Epithelial cell of proximal tubule (primary cell): ENCODE measurements around the gene BSPRY. TPM values are rescaled to one million over a fixed set of nuclear protein-coding genes. Genes with fewer than 3 reads are reported as not detected.
"Not testable (repeated sequence)": the region's sequence is repeated elsewhere in the genome, so short reads cannot be mapped to it uniquely, and the experiment has no call there.

Source experiments
- DNase-seq: peaks from one replicate; pipeline ENCODE4 v3.0.0-alpha.2; 2011; ENCODE audit warnings: low read depth
- H3K4me3 ChIP-seq: 2 replicates; pipeline ENCODE4 v1.5.1; 2011; ENCODE audit warnings: low read depth, mild to moderate bottlenecking, low read length
- total RNA-seq: library from RNA; depleted of rRNA; stranded (reverse); fragments of >200 nt; gene quantifications from 2 replicates; pipeline ENCODE4 v1.2.3, GENCODE V29; 2015
- TF ChIP-seq, protein P1 (sequence below): conservative IDR thresholded peaks from 2 replicates; pipeline ENCODE4 v1.5.1; 2012; ENCODE audit warnings: low read depth, mild to moderate bottlenecking, low read length

Gene BSPRY
- total RNA-seq, 1 donor from 2014 or later = 15.2 TPM

DNA sequence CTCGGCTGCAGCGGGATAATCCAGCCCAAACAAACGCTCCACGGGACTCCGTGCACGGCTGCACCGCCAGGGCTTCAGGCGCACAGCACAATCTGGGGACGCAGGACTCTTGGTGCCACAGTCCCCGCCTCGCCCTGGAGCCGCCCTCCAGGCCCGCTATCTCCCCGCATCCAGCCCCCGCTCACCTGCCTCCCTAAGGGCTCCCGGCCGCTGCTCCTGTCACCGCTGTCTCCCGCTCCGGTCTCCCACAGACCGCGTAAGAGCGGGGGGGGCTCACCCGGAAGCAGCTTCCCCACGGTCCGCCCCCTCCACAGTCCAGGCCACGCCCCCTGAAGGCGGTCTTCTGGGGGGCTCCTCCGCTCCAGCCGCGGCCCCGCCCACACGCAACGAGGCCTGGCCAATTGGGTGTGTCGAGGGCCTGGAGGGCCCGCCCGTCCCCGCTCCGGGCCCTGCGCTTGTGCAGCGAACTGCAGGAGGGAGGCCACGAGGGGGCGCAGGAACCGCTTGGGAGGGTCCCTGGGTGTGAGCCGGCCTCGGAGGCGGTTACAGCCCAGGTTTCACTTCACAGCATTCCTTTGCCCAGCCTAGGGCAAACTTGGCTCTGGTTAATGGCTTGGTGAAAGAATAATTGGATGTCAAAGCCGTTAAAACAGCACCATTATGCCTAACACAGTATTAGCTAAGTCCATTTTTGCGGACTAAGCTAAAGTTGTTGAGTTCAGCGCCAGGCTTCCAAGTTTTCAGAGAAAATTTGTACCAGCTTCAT, 51.9 kb downstream of the BSPRY start, which contains the start of gene ALAD:
Gene ALAD, minus strand, starts transcription at position 258 of the 766 bp plus-strand sequence. CDS start 7,725 bp downstream, outside the sequence.
- H3K4me3 ChIP-seq = peak within 1 kb of the TSS; percentile 97
- peak; percentile 61 for DNase-seq
- TF ChIP-seq, protein P1, sequence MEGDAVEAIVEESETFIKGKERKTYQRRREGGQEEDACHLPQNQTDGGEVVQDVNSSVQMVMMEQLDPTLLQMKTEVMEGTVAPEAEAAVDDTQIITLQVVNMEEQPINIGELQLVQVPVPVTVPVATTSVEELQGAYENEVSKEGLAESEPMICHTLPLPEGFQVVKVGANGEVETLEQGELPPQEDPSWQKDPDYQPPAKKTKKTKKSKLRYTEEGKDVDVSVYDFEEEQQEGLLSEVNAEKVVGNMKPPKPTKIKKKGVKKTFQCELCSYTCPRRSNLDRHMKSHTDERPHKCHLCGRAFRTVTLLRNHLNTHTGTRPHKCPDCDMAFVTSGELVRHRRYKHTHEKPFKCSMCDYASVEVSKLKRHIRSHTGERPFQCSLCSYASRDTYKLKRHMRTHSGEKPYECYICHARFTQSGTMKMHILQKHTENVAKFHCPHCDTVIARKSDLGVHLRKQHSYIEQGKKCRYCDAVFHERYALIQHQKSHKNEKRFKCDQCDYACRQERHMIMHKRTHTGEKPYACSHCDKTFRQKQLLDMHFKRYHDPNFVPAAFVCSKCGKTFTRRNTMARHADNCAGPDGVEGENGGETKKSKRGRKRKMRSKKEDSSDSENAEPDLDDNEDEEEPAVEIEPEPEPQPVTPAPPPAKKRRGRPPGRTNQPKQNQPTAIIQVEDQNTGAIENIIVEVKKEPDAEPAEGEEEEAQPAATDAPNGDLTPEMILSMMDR = peak; percentile 90

DNA sequence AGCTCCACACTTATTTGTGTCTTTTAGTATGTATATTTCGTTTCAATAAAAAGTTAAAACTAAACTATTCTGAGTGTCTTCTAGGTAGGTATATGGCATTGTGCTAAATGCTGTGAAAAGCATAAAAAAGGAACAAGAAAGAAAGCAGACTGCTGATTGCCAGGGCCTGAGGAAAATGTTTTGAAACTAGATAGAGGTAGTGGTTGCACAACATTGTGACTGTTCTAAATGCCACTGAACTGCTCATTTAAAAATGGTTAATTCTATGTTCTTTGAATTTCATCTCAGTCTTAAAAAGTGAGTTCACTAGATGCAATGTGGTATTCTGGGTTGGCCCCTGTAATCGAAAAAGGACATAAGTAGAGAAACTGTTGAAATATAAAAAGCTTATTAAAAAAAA, 54.3 kb downstream of the BSPRY start:
- TF ChIP-seq, protein P1 = no peak
- DNase-seq = no peak
- H3K4me3 ChIP-seq = no peak overlapping the region

DNA sequence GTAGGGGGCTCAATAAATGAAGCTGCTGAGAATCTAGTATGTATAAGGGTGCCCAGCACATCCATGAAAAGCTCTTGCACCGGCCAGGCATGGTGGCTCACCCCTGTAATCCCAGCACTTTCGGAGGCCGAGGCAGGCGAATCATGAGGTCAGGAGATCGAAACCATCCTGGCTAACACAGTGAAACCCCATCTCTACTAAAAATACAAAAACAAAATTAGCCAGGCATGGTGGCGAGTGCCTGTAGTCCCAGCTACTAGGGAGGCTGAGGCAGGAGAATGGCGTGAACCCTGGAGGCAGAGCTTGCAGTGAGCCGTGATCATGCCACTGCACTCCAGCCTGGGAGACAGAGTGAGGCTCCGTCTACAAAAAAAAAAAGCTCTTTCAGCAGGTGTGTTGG, 57.0 kb downstream of the BSPRY start:
- H3K4me3 ChIP-seq, DNase-seq: not testable (repeated sequence)

DNA sequence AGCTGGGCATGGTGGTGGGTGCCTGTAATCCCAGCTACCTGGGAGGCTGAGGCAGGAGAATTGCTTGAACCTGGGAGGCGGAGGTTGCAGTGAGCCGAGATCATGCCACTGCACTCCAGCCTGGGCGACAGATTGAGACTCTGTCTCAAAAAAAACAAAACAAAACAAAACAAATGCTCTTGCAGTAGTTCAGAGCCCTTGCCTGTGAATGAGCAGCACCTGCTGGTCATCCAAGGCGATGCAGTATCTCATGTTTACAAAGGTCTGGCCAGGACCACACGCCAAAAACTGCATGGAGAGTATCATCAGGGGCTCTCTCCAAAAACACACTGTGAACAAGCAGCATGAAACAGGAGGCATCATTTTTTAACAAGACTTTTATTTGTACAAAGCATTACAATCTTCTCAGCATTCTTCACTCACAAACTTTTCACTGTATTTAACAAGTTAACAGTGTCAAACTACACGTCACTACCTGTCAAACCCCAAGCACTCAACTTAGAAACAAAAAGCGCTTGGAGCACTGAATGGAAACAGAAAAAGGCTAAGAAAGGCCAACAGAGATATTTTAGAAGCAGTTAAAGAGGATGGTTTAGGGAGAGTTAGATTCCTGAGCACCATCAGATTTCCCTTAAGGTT, 57.7 kb downstream of the BSPRY start:
- not testable (repeated sequence) for H3K4me3 ChIP-seq
- TF ChIP-seq, protein P1 = peak; percentile 83
- peak; percentile 12 for DNase-seq

DNA sequence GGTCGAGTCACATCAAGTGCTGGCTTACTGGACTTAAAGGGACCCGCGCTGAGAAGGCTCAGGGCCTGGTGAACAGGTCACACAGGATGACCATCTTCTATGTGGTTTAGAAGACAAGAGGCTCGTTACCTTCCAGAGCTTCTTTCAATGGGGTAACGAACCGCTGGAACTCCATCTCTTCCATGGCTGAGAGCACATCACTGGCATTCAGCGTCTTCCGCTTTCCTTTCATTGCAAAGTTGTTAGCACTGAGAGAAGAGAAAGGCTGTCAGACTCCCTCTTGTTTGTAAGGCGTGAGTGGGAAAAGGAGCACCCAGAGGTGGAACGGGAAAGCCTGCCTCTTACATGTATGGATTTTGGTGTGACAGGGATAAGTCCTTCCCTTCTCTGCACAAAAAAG, 60.1 kb downstream of the BSPRY start:
- TF ChIP-seq, protein P1 = no peak
- H3K4me3 ChIP-seq = peak overlapping the region; percentile 84
- DNase-seq = no peak

DNA sequence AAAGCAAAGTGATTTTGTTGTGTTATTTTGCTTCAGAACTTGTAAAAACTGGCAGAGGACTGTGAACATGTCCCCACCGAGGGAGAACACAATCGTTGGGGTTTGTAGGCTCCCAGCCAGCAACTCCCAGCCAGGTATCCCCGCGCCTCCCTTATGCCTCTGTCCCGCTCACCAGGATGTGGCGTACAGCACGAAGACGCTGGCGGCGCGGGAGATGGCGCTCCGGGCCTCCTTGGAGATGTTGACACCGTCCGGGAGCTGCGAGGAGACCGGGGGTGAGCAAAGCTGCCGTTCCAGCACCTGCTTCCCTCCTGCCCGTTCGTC, 60.5 kb downstream of the BSPRY start:
- peak overlapping the region; percentile 84 for H3K4me3 ChIP-seq
- TF ChIP-seq, protein P1 = no peak
- no peak for DNase-seq

DNA sequence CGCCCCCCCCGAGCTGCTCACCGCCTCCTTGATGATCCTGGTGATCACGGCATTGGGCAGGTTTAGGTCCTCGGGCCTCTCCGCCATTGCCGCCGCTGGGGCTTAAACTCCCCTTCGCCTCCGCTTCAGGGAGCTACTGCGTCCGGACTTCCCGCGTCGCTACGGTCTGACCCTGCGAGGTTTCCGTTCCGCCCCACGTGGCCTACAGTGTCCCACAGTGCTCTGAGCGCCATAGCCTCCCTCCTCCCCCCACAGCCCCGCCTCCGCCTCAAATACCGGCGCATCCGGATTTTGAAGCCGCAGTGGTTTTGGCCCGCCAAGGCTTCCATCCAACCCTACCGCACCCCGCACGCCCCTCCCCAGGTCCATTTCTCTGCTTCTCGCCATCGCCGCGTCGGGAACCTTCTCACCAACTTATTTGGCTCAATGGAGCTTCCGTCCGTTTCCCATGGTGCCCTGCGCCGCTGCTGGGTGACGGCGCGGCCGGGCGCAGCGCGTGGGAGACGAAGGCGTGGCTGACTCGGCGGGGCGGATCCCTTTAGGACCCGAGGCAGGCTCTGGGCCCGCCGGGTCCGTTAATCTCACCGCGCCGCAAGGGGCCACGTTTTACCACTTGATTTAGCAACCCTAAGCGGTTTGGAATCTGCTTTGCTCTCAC, 61.0 kb downstream of the BSPRY start, which contains the start of the genes C9orf43 and POLE3:
Gene C9orf43, plus strand, starts transcription at position 541 of the 658 bp plus-strand sequence. CDS start 2,747 bp downstream, outside the sequence.
Gene POLE3, minus strand, starts transcription at position 469 of the 658 bp plus-strand sequence. Its CDS starts 382 bp downstream, at position 87.
- peak within 1 kb of the TSS; percentile 84 for H3K4me3 ChIP-seq
- DNase-seq = peak; percentile 56
- TF ChIP-seq, protein P1 = peak; percentile 1
